ENCODE results near the gene SEZ6L. TPM values are rescaled to one million over a fixed set of nuclear protein-coding genes. Genes with fewer than 3 reads are reported as not detected.

Gene SEZ6L
- polyA plus RNA-seq, 3 donors: 0.01 to 0.67 TPM; not detected in 1

DNA sequence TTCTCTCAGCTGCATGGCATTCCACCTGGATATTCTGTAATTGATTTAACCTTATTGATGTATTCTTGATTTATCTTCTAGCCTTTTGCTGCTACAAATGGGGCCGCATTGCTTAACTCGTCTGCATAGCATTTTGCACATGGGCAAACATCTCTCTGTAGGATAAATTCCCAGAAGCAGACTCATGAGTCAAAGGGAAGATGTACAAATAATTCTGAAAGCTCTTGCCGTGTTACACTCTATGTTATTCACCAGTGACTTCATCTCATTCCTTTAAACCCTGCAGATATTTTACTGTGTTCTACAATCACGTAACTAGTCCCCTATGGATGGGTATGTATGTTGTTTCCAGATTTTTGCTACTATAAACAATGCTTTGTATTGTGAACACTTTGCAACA, 112.7 kb downstream of the SEZ6L start:
- H3K27ac ChIP-seq (ENCODE audit: low read depth, low read length): no peak overlapping the region
- 56 to 83% (median 81%) methylated on average over 4 of the region's 4 CpGs for WGBS, 3 donors

DNA sequence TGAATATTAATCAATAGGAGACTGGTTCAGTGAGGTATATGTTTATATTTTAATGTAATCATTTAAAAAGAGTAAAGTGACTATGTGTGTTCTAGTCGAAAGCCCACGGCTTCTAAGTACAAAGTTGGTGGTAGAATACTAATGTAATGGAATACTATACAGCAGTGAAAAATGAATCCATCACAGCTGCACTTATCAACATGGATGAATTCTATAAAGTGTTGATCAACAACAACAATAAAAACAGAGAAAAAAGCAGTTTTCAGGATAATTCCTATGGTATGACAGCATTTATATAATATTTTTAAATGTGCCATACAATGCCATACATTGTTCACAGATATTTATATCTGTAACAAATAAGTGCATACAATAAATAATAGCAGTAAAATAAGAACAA, 114.1 kb downstream of the SEZ6L start:
- 88 to 94% (median 94%) methylated on average over 2 of the region's 2 CpGs for WGBS, 3 donors
- H3K27ac ChIP-seq (ENCODE audit: low read depth, low read length): no peak overlapping the region

DNA sequence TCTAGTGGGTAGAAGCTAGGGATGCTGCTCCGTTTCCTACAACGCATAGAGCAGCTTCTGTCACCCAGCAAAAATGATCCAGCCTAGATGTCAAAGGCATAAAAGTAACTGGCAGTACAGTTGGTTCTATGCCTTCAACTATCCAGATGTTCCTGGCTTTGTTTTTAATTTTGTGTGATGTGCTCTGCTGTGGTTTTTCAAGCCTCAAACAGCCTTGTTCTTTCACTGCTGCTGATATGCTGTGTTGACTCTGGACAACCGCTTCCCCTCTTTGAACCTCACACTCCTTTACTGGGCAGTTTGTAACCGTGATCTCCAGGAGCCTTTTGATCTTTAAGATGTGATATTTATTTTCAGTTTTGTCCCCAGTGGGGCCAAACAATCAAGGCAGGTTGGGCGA, 116.4 kb downstream of the SEZ6L start:
- no peak overlapping the region for H3K27ac ChIP-seq (ENCODE audit: low read depth, low read length)
- WGBS, 3 donors: 31 to 67% (median 58%) methylated on average over 5 of the region's 5 CpGs

DNA sequence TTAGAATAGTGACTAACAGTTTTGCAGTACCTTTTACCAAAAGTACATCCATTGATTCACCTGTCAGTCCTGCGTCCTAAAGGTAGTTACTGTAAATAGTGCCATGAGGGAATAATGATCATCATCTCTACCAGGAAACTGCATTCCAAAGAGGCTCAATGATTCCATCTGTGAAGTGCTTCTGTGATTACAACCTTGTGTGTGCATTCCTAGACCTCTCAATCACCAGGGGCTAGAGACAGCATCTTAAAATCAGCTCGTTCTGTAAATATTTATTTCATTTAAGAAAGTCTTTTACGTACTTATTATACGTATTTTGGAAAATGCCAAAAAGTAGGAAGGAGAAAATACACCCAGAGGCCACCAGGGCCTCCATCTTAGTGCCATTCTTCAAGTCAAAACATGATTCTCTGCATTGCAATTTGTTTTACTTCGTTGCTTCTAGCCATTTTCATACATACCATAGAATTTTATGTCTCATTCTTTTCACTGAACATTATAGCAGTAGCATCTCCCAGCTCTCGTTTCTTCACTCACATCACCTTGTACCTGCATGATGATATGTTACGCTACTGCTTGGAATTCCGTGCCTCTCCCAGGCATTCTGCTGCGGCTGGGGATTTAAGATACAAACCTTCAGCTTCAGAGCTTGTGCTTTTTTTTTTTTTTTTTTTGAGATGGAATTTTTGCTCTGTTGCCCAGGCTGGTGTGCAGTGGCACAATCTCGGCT, 117.0 kb downstream of the SEZ6L start:
- H3K27ac ChIP-seq (ENCODE audit: low read depth, low read length): no peak overlapping the region
- WGBS, 3 donors: 63 to 77% (median 72%) methylated on average over 10 of the region's 10 CpGs

DNA sequence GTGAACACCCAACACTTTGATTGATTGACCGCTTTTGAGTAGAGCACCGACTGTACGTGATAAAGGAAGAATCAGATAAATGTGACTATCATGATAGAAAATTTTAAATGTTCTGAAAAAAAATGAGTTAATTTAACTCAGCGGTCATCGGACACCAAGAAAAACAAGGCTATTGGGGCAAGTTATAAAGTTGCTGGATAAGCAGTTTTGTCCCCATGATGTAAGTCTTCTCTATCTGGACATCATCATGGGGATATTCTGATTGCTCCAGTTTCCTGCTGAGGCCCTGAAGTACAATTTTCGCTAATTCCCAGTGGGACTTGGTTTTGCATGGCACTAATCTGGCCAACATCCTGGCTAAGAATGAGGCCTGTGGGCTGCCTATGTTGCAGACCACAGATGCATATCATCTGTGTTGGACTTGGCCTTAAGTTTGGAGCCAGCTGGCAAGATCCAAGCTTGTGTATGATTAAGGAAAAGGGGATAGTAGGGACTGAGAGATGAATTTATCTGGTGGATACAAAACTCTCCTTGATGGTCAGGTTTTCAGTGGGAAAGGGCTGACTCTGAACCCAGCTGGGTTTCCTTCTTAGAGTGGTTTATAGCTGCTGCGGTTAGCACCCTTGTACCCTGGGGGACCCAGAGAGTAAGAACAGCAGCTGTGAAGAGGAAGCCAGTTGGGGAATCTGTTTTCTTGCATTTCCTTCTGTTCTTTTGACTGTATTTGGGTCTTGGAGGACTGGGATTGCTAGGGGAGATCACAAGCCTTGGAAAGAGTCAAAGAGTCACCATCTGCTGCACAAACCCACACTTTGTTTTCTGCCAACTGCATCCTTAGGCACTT, 118.3 kb downstream of the SEZ6L start:
- 82 to 83% (median 83%) methylated on average over 7 of the region's 7 CpGs for WGBS, 3 donors
- H3K27ac ChIP-seq (ENCODE audit: low read depth, low read length): no peak overlapping the region

DNA sequence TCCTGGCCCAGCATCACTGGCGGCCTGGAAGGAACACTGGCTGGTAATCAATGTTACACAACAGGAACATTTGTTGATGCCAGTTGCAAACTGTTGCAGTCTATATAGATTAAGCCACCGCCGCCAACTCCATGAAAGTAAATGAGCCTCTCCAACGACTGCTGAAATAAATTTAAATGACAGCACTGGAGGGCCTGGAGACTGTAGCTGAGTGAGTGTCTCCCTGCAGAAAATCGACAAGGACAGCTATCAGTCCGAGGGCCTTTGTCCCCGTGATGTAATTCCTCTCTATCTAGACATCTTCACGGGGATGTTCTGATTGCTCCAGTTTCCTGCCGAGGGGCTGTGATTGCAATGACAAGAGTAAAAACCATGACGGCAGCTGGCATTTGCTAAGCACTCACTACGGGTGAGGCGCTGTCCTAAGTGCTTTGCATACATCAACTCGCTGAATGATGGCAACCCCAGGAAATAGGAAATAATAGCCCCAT, 120.4 kb downstream of the SEZ6L start:
- H3K27ac ChIP-seq (ENCODE audit: low read depth, low read length): no peak overlapping the region
- 73 to 75% (median 74%) methylated on average over 13 of the region's 13 CpGs for WGBS, 3 donors

DNA sequence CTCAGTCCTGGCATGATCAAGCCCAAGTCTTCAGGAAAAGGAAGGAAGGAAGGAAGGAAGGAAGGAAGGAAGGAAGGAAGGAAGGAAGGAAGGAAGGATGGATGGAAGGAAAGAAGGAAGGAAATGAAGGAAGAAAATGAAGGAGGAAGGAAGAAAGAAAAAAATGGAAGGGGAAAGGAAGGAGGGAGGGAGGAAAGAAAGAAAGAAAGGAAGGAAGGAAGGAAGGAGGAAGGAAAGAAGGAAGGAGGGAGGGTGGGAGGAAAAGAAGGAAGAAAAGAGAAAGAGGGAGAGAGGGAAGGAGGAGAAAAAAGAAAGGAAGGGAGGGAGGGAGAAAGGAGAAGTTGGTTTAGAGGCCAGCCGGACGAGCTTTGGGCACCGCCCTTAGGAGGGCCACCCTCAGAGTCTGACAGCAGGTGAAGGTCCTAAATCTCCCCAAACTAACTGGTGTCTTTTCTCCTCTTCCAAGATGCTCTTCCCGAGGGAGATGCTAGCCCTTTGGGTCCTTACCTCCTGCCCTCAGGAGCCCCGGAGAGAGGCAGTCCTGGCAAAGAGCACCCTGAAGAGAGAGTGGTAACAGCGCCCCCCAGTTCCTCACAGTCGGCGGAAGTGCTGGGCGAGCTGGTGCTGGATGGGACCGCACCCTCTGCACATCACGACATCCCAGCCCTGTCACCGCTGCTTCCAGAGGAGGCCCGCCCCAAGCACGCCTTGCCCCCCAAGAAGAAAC, 122.8 kb downstream of the SEZ6L start:
- 73 to 81% (median 79%) methylated on average over 14 of the region's 14 CpGs for WGBS, 3 donors
- no peak overlapping the region for H3K27ac ChIP-seq (ENCODE audit: low read depth, low read length)

DNA sequence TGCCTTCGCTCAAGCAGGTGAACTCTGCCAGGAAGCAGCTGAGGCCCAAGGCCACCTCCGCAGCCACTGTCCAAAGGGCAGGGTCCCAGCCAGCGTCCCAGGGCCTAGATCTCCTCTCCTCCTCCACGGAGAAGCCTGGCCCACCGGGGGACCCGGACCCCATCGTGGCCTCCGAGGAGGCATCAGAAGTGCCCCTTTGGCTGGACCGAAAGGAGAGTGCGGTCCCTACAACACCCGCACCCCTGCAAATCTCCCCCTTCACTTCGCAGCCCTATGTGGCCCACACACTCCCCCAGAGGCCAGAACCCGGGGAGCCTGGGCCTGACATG, 123.4 kb downstream of the SEZ6L start:
- WGBS, 3 donors: 87 to 92% (median 89%) methylated on average over 11 to 13 of the region's 13 CpGs
- no peak overlapping the region for H3K27ac ChIP-seq (ENCODE audit: low read depth, low read length)

DNA sequence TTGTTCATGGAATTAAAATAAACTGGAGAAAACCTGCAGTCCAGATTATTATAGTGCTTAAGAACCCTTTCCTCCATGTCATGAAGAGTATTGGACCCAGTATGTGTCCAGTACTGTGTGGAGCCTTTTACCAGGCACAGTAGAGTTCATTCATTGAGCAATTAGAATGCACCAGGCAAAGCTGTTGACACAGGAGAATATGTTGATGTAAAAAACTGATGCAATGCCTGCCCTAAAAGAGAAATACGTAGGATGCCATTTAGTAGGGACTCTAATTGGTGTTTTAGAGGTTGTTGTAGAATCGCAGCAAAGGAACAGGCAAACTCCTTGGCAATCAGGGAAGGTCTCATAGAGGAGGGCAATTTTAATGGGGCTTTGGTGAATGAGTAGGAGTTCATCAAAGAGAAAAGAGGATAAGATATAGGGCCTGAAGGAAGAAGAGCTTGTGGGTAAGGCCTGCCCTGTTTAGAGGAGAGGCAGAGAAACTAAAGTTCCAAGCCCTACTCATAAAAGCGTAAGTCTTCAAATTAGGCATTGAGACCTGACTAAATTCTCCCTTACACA, 126.4 kb downstream of the SEZ6L start:
- WGBS, 3 donors: 82 to 87% (median 86%) methylated on average over 3 of the region's 3 CpGs

DNA sequence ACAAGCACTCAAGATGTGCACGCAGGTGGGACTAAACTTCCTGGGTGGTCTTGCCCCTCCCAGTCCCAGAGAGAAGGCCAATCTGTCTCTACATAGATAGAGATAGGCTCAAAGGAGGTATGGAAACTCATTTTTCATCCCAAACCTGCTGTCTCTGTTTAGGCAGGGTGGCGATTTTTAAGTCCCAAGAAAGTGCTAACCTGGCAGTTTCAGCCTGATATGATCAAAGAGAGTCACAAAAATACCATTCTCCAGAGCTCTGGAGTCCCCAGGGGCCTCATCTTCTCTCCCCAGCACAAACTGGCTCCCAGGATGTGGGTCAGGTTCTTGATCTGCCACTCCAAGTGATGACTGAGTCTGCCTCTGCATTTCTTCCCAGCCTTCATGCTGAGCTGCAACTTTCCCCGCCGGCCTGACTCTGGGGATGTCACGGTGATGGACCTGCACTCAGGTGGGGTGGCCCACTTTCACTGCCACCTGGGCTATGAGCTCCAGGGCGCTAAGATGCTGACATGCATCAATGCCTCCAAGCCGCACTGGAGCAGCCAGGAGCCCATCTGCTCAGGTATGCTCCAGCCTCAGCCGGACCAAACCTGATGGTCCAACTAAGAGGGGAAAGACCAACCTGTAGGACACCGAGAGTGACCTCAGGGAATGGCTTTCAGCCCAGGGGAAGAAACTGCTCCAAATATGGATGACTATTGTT, 129.5 kb downstream of the SEZ6L start:
- H3K27ac ChIP-seq (ENCODE audit: low read depth, low read length): no peak overlapping the region
- 76 to 79% (median 79%) methylated on average over 9 of the region's 9 CpGs for WGBS, 3 donors

More for the DNA sequence above, 126.4 kb downstream of the SEZ6L start:
- H3K27ac ChIP-seq (ENCODE audit: low read depth, low read length): no peak overlapping the region

DNA sequence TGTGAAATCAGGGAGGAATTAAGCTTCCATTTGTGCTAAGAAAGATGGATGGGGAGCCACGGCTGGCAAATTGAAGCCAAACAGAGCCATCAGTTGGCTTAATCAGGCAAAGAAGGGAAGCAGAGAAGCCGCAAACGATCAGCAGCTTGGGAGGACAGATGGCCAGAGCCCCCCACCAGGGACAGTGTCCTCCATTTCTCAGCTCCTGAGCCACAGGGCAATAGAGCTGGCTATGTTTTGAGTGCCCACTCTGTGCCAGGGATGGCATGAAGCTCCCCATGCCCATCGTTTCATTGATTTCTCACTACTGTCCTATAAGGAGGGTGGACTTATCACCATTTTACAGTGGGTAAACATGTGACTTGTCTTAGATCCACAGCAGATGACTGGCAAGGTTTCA, 133.5 kb downstream of the SEZ6L start:
- H3K27ac ChIP-seq (ENCODE audit: low read depth, low read length): no peak overlapping the region
- 37 to 66% (median 46%) methylated on average over 4 of the region's 4 CpGs for WGBS, 3 donors

DNA sequence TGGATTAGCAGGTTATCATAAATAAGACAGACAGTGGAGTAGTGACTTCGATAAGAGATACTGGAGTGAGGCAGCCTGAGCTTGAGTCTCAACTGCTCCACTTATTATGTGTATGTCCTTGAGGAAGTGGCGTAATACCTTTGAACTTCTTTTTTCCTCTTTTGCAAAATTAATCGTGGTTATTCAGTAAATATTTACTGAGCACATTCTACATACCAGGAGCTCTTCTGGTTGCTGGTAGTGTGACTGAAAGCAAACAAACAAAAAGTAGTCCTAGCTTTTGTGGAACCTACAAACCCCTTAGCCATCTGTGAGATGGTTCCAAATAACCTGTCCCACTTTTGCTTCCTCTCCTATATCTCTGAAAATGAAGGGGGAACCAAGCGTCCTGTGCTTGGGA, 134.2 kb downstream of the SEZ6L start:
- no peak overlapping the region for H3K27ac ChIP-seq (ENCODE audit: low read depth, low read length)
- WGBS, 3 donors: 32 to 51% (median 50%) methylated on average over 4 of the region's 4 CpGs

DNA sequence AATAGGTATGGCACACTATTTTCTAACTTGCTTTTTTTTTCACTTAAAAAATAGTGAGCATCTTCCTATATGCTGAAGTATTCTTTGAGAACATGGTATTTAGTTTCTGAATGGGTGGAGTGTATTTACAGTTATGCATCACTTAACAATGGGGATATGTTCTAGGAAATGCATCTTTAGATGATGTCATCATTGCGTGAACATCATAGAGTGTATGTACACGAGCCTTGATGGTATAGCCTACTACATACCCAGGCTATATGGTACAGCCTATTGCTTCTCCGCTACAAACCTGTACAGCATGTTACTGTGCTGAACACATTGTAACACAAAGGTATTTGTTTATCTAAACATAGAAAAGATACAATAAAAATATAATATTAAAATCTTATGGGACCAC, 135.5 kb downstream of the SEZ6L start:
- no peak overlapping the region for H3K27ac ChIP-seq (ENCODE audit: low read depth, low read length)
- 75 to 81% (median 78%) methylated on average over 3 of the region's 3 CpGs for WGBS, 3 donors

DNA sequence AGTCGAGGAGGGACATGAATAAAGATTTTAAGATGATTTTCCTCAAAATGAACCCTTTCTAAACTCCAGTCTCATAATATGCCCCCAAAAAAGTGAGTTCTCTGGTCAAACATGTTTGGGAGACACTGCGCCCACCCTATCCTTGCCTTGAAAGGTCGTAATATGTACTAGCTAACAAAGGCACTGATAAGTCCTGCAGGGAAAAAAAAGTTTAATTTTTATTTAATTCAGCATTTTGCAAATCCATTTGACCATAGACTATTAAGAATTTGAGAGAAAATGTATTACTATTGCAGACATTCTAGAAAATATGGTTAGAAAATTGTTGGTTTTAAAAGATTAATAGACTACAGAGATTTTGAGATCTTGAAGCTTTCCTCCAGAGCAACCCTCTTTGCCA, 139.2 kb downstream of the SEZ6L start:
- H3K27ac ChIP-seq (ENCODE audit: low read depth, low read length): no peak overlapping the region
- 67 to 77% (median 73%) methylated on average over 3 of the region's 3 CpGs for WGBS, 3 donors

DNA sequence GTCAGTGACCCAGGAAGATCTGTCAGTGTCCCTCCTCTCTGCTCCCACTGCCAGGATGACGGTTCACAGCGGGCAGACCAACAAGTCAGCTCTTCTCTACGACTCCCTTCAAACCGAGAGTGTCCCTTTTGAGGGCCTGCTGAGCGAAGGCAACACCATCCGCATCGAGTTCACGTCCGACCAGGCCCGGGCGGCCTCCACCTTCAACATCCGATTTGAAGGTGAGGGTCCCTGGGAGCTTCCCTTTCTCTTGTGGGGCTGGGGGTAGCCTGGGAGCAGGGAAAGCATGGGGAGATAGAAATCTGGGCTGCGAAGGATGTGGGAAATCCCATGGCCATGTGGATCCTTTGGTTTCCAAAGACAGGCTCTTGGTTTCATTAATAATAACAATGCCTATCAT, 141.4 kb downstream of the SEZ6L start:
- H3K27ac ChIP-seq (ENCODE audit: low read depth, low read length): no peak overlapping the region
- WGBS, 3 donors: 91 to 94% (median 92%) methylated on average over 13 of the region's 13 CpGs

DNA sequence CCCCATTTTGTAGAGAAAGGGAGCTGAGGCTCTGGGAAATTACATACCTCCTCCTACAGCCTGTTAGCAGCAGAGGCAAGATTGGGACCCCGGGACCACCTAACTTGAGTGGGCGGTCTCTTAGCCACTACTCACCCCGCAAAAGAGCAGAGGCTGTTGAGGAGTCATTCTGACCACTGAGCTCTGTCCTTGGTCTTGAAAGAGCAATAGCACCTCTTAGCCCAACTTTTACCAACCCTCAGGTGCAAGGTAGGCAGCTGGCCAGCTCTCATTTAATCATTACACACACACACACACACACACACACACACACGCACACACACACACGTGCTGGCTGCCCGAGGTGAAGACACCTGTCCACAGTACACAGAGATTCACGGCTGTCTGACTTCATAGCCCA, 144.0 kb downstream of the SEZ6L start:
- H3K27ac ChIP-seq (ENCODE audit: low read depth, low read length): no peak overlapping the region
- 42 to 61% (median 58%) methylated on average over 7 of the region's 7 CpGs for WGBS, 3 donors

DNA sequence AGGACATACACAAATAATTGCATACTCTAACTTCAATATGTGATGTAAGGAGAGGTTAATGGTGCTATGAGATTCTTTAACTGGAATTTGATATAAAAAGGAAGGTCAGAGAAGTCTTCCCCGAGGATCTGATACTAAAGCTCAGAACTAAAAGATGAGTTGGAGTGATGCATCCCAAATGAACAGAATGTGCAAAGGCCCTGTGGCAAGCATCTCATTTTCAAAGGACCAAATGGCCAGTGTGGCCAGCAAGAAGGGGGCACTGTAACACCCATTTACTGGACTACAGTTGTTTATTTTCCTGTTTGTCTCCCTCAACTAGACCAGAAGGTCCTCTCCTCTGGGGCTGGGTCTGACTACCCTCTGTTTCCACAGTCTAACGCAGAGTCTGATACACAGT, 144.9 kb downstream of the SEZ6L start:
- 91% methylated on average over 2 of the region's 2 CpGs for WGBS, 3 donors
- no peak overlapping the region for H3K27ac ChIP-seq (ENCODE audit: low read depth, low read length)

DNA sequence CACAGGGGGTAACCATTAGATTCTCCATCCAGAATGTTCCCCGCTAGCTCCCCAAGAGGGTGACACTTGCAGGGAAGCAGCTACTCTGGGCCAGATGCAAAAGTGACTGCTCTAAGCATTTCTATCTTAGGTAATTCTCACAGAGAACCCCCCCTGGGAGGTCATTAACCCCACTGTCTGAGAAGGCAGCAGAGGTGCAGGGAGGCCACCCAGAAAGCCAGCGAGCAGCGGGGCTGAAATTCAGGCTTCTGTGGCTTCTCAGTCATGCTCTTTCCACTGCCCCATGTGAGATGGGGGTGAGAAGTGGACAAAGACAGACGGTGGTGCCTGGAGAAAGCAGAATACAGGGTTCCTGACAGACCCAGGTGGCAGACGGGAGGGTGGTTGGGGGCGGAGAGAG, 145.4 kb downstream of the SEZ6L start:
- WGBS, 3 donors: 51 to 55% (median 53%) methylated on average over 6 of the region's 6 CpGs
- H3K27ac ChIP-seq (ENCODE audit: low read depth, low read length): no peak overlapping the region

Data from adipose tissue (tissue), 3 donors.